SK-N-MC (cell line): ENCODE measurements around the gene CTAGE1.

Experiments used
- EZH2 ChIP-seq: fragments of 200-600 bp; sonication (generic); IDR thresholded peaks from one replicate; pipeline ENCODE4 v1.6.1; 2017; ENCODE audit warnings: antibody characterized with exemption
- POLR2AphosphoS5 ChIP-seq: IDR thresholded peaks from 2 replicates; pipeline ENCODE4 v1.6.1; 2012; ENCODE audit warnings: mild to moderate bottlenecking, low read depth, low read length, borderline replicate concordance

DNA sequence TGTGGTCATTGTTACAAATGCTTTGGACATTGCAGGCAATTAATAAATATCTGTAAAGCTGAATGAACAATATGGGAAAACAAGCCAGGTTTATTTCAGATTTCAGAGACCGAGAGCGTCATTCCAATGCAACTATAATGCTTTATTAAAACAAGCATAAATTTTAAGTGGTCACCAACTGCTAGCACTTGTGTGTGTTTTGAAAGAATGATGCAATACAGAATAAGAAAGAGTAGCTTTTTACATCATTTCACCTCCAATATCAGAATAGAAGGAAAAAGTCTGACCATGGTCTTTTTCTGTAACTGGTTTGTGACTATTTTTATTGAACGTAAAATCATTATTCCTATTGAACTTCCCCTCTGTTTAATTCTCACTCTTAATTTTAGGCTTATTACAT lies 7.6 kb downstream of the CTAGE1 start:
- no peak for TF ChIP-seq EZH2
- no peak for TF ChIP-seq POLR2AphosphoS5
